RWPE2 (cell line): ENCODE measurements around the gene VPS13C.

Source experiments
- ATAC-seq: fragments of 200-7000 bp; cut with Tn5 transposase; 3 replicates; pipeline ENCODE4 v1.9.1; 2021; ENCODE audit warnings: low read depth
- DNase-seq: peaks from one replicate; pipeline ENCODE4 v3.0.0-alpha.2; 2020; ENCODE audit warnings: low spot score
- H3K27ac ChIP-seq: fragments of 450-650 bp; 2 replicates; pipeline ENCODE4 v1.5.1; 2017; ENCODE audit warnings: mild to moderate bottlenecking; ENCODE audit not compliant: poor library complexity, severe bottlenecking
- H3K27me3 ChIP-seq: fragments of 250-450 bp; sonication (Bioruptor Pico); 2 replicates; pipeline ENCODE4 v1.5.1; 2021; ENCODE audit warnings: mild to moderate bottlenecking, moderate library complexity; ENCODE audit not compliant: insufficient read depth, poor library complexity, severe bottlenecking
- H3K36me3 ChIP-seq: fragments of 250-450 bp; sonication (Bioruptor Pico); 2 replicates; pipeline ENCODE4 v1.5.1; 2020; ENCODE audit warnings: low read depth, mild to moderate bottlenecking, moderate library complexity
- H3K4me1 ChIP-seq: fragments of 250-450 bp; sonication (Bioruptor Pico); 2 replicates; pipeline ENCODE4 v1.5.1; 2021; ENCODE audit warnings: mild to moderate bottlenecking, moderate library complexity; ENCODE audit not compliant: insufficient read depth, poor library complexity, severe bottlenecking
- H3K4me3 ChIP-seq: fragments of 250-450 bp; sonication (Bioruptor Pico); 2 replicates; pipeline ENCODE4 v1.5.1; 2021; ENCODE audit warnings: mild to moderate bottlenecking, moderate library complexity; ENCODE audit not compliant: severe bottlenecking
- H3K9me3 ChIP-seq: fragments of 250-450 bp; sonication (Bioruptor Pico); 2 replicates; pipeline ENCODE4 v1.5.1; 2021; ENCODE audit warnings: mild to moderate bottlenecking, moderate library complexity; ENCODE audit not compliant: severe bottlenecking
- TF ChIP-seq, protein P1 (sequence below): fragments of 450-650 bp; IDR thresholded peaks from one replicate; pipeline ENCODE4 v1.5.1; 2017; ENCODE audit warnings: mild to moderate bottlenecking, moderate library complexity; ENCODE audit not compliant: poor library complexity, severe bottlenecking

Gene VPS13C

GRCh38 chr15:62060896-62061280 lies 641 bp upstream of the VPS13C start:
- Histone ChIP-seq H3K36me3 (peaks cover 5% of the 10 kb centered on the region; the same call in 1 of the 2 replicates), H3K27me3 (no peaks in the 10 kb centered on the region), H3K9me3 (no peaks in the 10 kb centered on the region), H3K4me3 (peak overlapping the region; percentile 82), H3K27ac (no peak overlapping the region), H3K4me1 (peaks cover 24% of the 10 kb centered on the region)
- no peak for DNase-seq
- TF ChIP-seq, protein P1, sequence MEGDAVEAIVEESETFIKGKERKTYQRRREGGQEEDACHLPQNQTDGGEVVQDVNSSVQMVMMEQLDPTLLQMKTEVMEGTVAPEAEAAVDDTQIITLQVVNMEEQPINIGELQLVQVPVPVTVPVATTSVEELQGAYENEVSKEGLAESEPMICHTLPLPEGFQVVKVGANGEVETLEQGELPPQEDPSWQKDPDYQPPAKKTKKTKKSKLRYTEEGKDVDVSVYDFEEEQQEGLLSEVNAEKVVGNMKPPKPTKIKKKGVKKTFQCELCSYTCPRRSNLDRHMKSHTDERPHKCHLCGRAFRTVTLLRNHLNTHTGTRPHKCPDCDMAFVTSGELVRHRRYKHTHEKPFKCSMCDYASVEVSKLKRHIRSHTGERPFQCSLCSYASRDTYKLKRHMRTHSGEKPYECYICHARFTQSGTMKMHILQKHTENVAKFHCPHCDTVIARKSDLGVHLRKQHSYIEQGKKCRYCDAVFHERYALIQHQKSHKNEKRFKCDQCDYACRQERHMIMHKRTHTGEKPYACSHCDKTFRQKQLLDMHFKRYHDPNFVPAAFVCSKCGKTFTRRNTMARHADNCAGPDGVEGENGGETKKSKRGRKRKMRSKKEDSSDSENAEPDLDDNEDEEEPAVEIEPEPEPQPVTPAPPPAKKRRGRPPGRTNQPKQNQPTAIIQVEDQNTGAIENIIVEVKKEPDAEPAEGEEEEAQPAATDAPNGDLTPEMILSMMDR: no peak
- ATAC-seq: no peak

- H3K27me3 ChIP-seq: no peaks in the 10 kb centered on the region
- peak; percentile 37 for ATAC-seq
Measured at GRCh38 chr15:62059816-62060112, 483 bp downstream of the VPS13C start.

GRCh38 chr15:62059108-62059815 lies 985 bp downstream of the VPS13C start:
- TF ChIP-seq, protein P1: no peak
- H3K27me3 ChIP-seq: no peaks in the 10 kb centered on the region
- H3K4me1 ChIP-seq: peaks cover 18% of the 10 kb centered on the region
- H3K9me3 ChIP-seq: no peaks in the 10 kb centered on the region
- H3K27ac ChIP-seq: peak overlapping the region; percentile 49
- peaks cover 5% of the 10 kb centered on the region; the same call in 1 of the 2 replicates for H3K36me3 ChIP-seq
- ATAC-seq (no peak), DNase-seq (no peak)
- peak overlapping the region; percentile 82 for H3K4me3 ChIP-seq

More at GRCh38 chr15:62059816-62060112, 483 bp downstream of the VPS13C start:
- H3K36me3 ChIP-seq: peaks cover 5% of the 10 kb centered on the region; the same call in 1 of the 2 replicates
- DNase-seq: no peak
- TF ChIP-seq, protein P1: no peak
- peak overlapping the region; percentile 49 for H3K27ac ChIP-seq
- H3K4me3 ChIP-seq: peak overlapping the region; percentile 82
- H3K4me1 ChIP-seq: peaks cover 23% of the 10 kb centered on the region
- H3K9me3 ChIP-seq: no peaks in the 10 kb centered on the region

GRCh38 chr15:62058327-62059028 lies 1.8 kb downstream of the VPS13C start:
- ATAC-seq: no peak
- no peaks in the 10 kb centered on the region for H3K27me3 ChIP-seq
- H3K4me1 ChIP-seq: peaks cover 10% of the 10 kb centered on the region
- H3K9me3 ChIP-seq: no peaks in the 10 kb centered on the region
- H3K36me3 ChIP-seq: peaks cover 5% of the 10 kb centered on the region; the same call in 1 of the 2 replicates
- no peak overlapping the region for H3K27ac ChIP-seq
- TF ChIP-seq, protein P1: no peak
- H3K4me3 ChIP-seq: no peak overlapping the region
- no peak for DNase-seq
